ENCODE data around the gene CRYL1. TPM values are rescaled to one million over a fixed set of nuclear protein-coding genes. Genes with fewer than 3 reads are reported as not detected.

The CRYL1 gene
- total and polyA plus RNA-seq, 9 of the 15 experiments (the other 6 are each of a cell fraction or from before 2014, with no cell fraction given) = 1.0 to 6.9 (median 2.4) TPM

DNA sequence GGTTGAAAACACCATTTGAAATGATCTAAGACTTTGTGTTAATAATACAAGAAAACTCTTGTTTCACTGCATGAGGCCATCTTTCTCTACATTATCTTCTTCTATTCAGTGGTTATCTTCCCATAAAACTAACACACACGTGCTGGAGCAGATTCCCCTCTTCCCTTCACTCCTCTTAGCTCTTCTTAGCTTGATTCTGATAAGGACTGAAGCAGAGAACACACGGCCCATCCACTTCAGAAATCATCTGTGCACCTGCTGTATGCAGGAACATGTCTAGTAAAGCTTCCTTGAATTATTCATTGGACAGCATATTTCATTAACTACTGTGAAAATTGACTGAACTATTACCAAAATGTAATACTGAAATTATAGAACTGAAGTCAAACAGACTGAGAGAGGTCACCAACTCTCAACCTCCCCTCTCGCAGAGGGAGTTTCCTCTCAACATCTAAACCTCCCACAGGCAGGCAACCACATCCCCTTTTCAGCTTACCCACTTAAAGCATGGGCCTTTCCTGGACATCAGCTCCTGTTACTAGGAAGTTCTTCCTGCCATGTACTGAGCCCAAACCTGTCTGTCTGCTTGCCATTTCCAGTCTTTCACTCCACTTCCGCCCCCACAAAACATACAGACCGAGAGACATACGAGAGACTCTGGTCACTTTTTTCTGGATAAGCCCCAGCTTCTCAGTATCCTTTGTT, 113.9 kb downstream of the CRYL1 start:
- ChIA-PET POLR2A (interaction anchor here (1.3 kb wide), 1 partner anchor 8 kb away, joined by 4 read pairs; no protein-coding TSS in a partner anchor), CTCF (ENCODE audit: low intra/inter-chr PET ratio) (no interaction called here)
- BruUV-seq (replicated peaks) = no TSS peak
- Histone ChIP-seq H3K79me2 (ENCODE audit: control insufficient read depth, insufficient read depth, low read length) (no peaks in the 10 kb centered on the region), H3K9me3 (replicated peaks; ENCODE audit: control insufficient read depth, insufficient read depth, low read depth, low read length) (no peaks in the 10 kb centered on the region), H3K27ac (ENCODE audit: extremely low read depth, low read depth, low read length) (no peak overlapping the region), H3K4me2 (ENCODE audit: insufficient read depth, low read length) (no peak overlapping the region), H4K20me1 (replicated peaks; ENCODE audit: control insufficient read depth, insufficient read depth, low read length) (no peaks in the 10 kb centered on the region), H2AFZ (ENCODE audit: low read depth, low read length) (no peak overlapping the region), H3K4me1 (replicated peaks in 1 of 2; ENCODE audit: control insufficient read depth in 2 of 2, insufficient read depth in 2 of 2, low read length in 2 of 2) (peaks cover 0 to 9% of the 10 kb centered on the region in 2 experiments; a peak in 1 of 5 replicates), H3K9me1 (ENCODE audit: control insufficient read depth, insufficient read depth, low read length) (no peaks in the 10 kb centered on the region), H3K27me3 (ENCODE audit: control insufficient read depth in 2 of 2, insufficient read depth in 2 of 2, low read length in 2 of 2) (peaks cover 0 to 36% of the 10 kb centered on the region in 2 experiments; a peak in 3 of 5 replicates), H3K36me3 (ENCODE audit: control insufficient read depth, insufficient read depth, low read length) (no peaks in the 10 kb centered on the region), H3K9ac (ENCODE audit: insufficient read depth in 1 of 2, low read depth in 2 of 2, low read length in 2 of 2) (no peak overlapping the region), H3K4me3 (no peak overlapping the region)
- ATAC-seq (no peak), FAIRE-seq (no peak), DNase-seq (ENCODE audit: extremely low read depth in 1 of 4, low spot score in 3 of 4) (no peak)
- 0% methylated on average over 6 of the region's 6 CpGs for WGBS (ENCODE audit: insufficient coverage, low coverage, missing lambda C conversion rate)
- TF ChIP-seq KLF6 (CRISPR knock-in tag; IDR thresholded peaks at IDR 0.05; ENCODE audit: borderline replicate concordance) = no peak
- TF ChIP-seq TRIM24 (IDR thresholded peaks at IDR 0.05) = no peak
- no peak for TF ChIP-seq MCM3 (IDR thresholded peaks at IDR 0.05)
- TF ChIP-seq ZZZ3 (IDR thresholded peaks at IDR 0.05) = no peak
- in situ Hi-C loops (cut with MboI) = no loop called here
- intact Hi-C loops (cut with micrococcal nuclease) = no loop called here

DNA sequence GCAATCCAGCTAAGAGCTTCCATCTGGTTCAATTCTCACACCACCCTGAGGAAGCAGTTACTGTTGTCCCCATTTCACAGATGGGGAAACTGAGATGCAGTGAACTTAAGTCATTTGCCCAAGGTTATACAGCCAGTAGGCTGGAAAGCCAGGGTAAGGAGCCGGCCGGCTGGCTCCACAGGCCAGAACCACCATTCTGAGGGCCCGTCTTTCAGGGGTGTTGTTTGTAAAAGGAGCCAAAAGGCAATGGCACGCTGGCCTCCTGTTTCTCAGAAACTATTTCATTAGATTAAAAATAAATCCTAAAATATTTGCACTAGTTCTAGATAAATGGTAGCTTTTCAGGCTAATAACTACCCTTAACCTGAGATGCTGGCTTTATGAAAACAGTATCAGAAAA, 114.9 kb downstream of the CRYL1 start:
- no peak for ATAC-seq
- CTCF ChIA-PET (ENCODE audit: low intra/inter-chr PET ratio) = no interaction called here

More for the DNA sequence above, 114.9 kb downstream of the CRYL1 start:
- Histone ChIP-seq H3K9me1 (ENCODE audit: control insufficient read depth, insufficient read depth, low read length) (no peaks in the 10 kb centered on the region), H3K27ac (ENCODE audit: extremely low read depth, low read depth, low read length) (no peak overlapping the region), H3K79me2 (ENCODE audit: control insufficient read depth, insufficient read depth, low read length) (no peaks in the 10 kb centered on the region), H3K36me3 (ENCODE audit: control insufficient read depth, insufficient read depth, low read length) (no peaks in the 10 kb centered on the region), H3K4me3 (no peak overlapping the region), H3K9ac (ENCODE audit: insufficient read depth in 1 of 2, low read depth in 2 of 2, low read length in 2 of 2) (no peak overlapping the region), H3K4me2 (ENCODE audit: insufficient read depth, low read length) (no peak overlapping the region), H3K9me3 (replicated peaks; ENCODE audit: control insufficient read depth, insufficient read depth, low read depth, low read length) (no peaks in the 10 kb centered on the region), H4K20me1 (replicated peaks; ENCODE audit: control insufficient read depth, insufficient read depth, low read length) (no peaks in the 10 kb centered on the region), H2AFZ (ENCODE audit: low read depth, low read length) (no peak overlapping the region), H3K27me3 (ENCODE audit: control insufficient read depth in 2 of 2, insufficient read depth in 2 of 2, low read length in 2 of 2) (peaks cover 0 to 32% of the 10 kb centered on the region in 2 experiments; a peak in 3 of 5 replicates), H3K4me1 (replicated peaks in 1 of 2; ENCODE audit: control insufficient read depth in 2 of 2, insufficient read depth in 2 of 2, low read length in 2 of 2) (peaks cover 0 to 9% of the 10 kb centered on the region in 2 experiments; a peak in 1 of 5 replicates)
- 9% methylated on average over 4 of the region's 4 CpGs for WGBS (ENCODE audit: insufficient coverage, low coverage, missing lambda C conversion rate)
- FAIRE-seq (no peak), DNase-seq (ENCODE audit: extremely low read depth in 1 of 4, low spot score in 3 of 4) (no peak)
- TF ChIP-seq HDAC8 (tag; IDR thresholded peaks at IDR 0.05) (no peak), RBM25 (IDR thresholded peaks at IDR 0.05; ENCODE audit: low read depth, low read length, severe bottlenecking) (peak; percentile 21)
- POLR2A ChIA-PET = no interaction called here
- intact Hi-C loops (cut with micrococcal nuclease) (no loop called here), in situ Hi-C loops (cut with MboI) (no loop called here)
- BruUV-seq (replicated peaks) = no TSS peak

Measured in K562 (cell line).